ENCODE results near the gene INO80D. TPM values are rescaled to one million over a fixed set of nuclear protein-coding genes. Genes with fewer than 3 reads are reported as not detected.

INO80D gene
- total and polyA plus RNA-seq, 2 of the 13 experiments (the other 11 are each of a cell fraction or from before 2014, with no cell fraction given) = 7.6 to 7.9 TPM

DNA sequence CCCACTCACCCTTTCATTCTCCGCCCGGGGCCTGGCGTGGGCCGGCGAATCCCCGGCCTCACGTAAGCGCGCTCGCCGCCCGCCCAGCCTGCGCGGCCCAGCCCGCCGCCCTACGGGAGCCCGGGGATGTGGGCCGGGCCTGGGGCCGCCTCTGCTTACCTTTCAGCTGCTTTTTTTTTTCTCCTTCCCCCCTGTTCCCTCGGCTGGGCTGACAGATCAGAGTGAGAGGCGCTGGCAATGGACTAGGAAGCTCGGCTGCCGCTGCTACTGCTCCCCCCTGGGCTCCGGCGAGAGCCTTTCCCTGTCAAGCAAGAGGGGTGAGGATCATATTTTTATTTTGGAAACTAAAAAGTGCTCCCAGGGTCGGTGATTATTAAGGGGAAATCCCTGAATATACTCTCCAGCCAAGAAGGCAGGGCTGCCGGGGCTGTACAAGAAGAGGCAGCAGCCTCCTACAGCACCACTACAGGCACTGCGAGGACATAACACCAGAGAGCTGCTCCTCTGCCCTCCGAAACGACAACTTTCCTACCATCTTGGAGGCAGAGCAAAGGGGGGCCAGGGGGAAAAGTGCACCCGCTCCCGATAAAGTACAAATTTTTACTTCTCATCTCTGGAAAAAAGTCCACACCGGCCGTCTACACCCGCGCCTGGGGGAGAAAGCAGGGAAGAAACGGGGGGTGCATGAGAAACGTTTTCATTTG, at the start of gene INO80D (continued):
- TF ChIP-seq, protein P1, sequence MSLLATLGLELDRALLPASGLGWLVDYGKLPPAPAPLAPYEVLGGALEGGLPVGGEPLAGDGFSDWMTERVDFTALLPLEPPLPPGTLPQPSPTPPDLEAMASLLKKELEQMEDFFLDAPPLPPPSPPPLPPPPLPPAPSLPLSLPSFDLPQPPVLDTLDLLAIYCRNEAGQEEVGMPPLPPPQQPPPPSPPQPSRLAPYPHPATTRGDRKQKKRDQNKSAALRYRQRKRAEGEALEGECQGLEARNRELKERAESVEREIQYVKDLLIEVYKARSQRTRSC (CRISPR knock-in tag; IDR thresholded peaks at IDR 0.05; ENCODE audit: low read depth) = 0 out of 2 replicates have a peak, but pooled peaks have one; percentile 87
- TF ChIP-seq SUZ12 (IDR thresholded peaks at IDR 0.05; ENCODE audit: low read depth, low read length) (no peak), HMG20B (CRISPR knock-in tag; conservative IDR thresholded peaks at IDR 0.05) (no peak; the same call in 1 of the 2 replicates), ASH2L (IDR thresholded peaks at IDR 0.05; ENCODE audit: insufficient read length, low read depth, low read length) (peak; percentile 83), ZNF446 (CRISPR knock-in tag; IDR thresholded peaks at IDR 0.05) (peak; percentile 97), ARNTL (CRISPR knock-in tag; IDR thresholded peaks at IDR 0.05) (peak; percentile 44; the same call in 1 of the 2 replicates), ZNF781 (CRISPR knock-in tag; IDR thresholded peaks at IDR 0.05; ENCODE audit: borderline replicate concordance, not compliant biosample characterization) (peak; percentile 38), AGO2 (optimal IDR thresholded peaks at IDR 0.05; ENCODE audit: low read depth, low read length) (peak; percentile 77), ZNF841 (CRISPR knock-in tag; IDR thresholded peaks at IDR 0.05; ENCODE audit: borderline replicate concordance) (no peak; the same call in 1 of the 2 replicates), KLF12 (CRISPR knock-in tag; IDR thresholded peaks at IDR 0.05; ENCODE audit: borderline replicate concordance) (peak; percentile 42), ZNF138 (CRISPR knock-in tag; IDR thresholded peaks at IDR 0.05; ENCODE audit: low read depth) (peak; percentile 74; the same call in 1 of the 2 replicates), ZNF674 (CRISPR knock-in tag; IDR thresholded peaks at IDR 0.05; ENCODE audit: low read depth) (peak; percentile 35; the same call in 1 of the 2 replicates), GATAD1 (CRISPR knock-in tag; IDR thresholded peaks at IDR 0.05) (no peak), ZNF251 (CRISPR knock-in tag; IDR thresholded peaks at IDR 0.05) (no peak), SALL2 (CRISPR knock-in tag; IDR thresholded peaks at IDR 0.05) (peak; percentile 60; the same call in 1 of the 2 replicates)
- TF ChIP-seq, protein P2, sequence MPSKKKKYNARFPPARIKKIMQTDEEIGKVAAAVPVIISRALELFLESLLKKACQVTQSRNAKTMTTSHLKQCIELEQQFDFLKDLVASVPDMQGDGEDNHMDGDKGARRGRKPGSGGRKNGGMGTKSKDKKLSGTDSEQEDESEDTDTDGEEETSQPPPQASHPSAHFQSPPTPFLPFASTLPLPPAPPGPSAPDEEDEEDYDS (CRISPR knock-in tag; IDR thresholded peaks at IDR 0.05) = peak; percentile 51
- TF ChIP-seq, protein P3, sequence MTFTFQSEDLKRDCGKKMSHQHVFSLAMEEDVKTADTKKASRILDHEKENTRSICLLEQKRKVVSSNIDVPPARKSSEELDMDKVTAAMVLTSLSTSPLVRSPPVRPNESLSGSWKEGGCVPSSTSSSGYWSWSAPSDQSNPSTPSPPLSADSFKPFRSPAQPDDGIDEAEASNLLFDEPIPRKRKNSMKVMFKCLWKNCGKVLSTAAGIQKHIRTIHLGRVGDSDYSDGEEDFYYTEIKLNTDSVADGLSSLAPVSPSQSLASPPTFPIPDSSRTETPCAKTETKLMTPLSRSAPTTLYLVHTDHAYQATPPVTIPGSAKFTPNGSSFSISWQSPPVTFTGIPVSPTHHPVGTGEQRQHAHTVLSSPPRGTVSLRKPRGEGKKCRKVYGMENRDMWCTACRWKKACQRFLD (CRISPR knock-in tag; IDR thresholded peaks at IDR 0.05; ENCODE audit: borderline replicate concordance) = peak; percentile 48; the same call in 1 of the 2 replicates
- TF ChIP-seq, protein P4, sequence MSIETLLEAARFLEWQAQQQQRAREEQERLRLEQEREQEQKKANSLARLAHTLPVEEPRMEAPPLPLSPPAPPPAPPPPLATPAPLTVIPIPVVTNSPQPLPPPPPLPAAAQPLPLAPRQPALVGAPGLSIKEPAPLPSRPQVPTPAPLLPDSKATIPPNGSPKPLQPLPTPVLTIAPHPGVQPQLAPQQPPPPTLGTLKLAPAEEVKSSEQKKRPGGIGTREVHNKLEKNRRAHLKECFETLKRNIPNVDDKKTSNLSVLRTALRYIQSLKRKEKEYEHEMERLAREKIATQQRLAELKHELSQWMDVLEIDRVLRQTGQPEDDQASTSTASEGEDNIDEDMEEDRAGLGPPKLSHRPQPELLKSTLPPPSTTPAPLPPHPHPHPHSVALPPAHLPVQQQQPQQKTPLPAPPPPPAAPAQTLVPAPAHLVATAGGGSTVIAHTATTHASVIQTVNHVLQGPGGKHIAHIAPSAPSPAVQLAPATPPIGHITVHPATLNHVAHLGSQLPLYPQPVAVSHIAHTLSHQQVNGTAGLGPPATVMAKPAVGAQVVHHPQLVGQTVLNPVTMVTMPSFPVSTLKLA (IDR thresholded peaks at IDR 0.05) = no peak
- TF ChIP-seq, protein P5, sequence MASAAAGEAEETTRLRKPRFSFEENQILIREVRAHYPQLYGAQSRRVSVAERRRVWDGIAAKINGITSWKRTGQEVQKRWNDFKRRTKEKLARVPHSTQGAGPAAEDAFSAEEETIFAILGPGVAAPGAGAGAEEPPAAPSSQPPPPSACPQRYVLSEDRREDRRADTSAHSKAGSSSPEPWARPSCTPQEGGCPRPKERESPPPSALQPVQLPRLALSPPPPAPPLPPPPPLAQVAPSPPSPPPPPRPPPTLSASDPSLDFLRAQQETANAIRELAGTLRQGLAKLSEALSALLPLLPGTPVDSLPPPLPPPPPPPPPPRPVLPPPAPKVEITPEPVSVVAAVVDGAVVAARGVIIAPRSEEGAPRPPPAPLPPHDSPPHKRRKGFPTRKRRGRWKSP (CRISPR knock-in tag; IDR thresholded peaks at IDR 0.05) = peak; percentile 62; the same call in 1 of the 2 replicates
- TF ChIP-seq, protein P6, sequence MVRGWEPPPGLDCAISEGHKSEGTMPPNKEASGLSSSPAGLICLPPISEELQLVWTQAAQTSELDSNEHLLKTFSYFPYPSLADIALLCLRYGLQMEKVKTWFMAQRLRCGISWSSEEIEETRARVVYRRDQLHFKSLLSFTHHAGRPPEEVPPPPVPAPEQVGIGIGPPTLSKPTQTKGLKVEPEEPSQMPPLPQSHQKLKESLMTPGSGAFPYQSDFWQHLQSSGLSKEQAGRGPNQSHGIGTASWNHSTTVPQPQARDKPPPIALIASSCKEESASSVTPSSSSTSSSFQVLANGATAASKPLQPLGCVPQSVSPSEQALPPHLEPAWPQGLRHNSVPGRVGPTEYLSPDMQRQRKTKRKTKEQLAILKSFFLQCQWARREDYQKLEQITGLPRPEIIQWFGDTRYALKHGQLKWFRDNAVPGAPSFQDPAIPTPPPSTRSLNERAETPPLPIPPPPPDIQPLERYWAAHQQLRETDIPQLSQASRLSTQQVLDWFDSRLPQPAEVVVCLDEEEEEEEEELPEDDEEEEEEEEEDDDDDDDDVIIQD (CRISPR knock-in tag; IDR thresholded peaks at IDR 0.05; ENCODE audit: low read depth) = peak; percentile 13; the same call in 1 of the 2 replicates
- TF ChIP-seq, protein P7, sequence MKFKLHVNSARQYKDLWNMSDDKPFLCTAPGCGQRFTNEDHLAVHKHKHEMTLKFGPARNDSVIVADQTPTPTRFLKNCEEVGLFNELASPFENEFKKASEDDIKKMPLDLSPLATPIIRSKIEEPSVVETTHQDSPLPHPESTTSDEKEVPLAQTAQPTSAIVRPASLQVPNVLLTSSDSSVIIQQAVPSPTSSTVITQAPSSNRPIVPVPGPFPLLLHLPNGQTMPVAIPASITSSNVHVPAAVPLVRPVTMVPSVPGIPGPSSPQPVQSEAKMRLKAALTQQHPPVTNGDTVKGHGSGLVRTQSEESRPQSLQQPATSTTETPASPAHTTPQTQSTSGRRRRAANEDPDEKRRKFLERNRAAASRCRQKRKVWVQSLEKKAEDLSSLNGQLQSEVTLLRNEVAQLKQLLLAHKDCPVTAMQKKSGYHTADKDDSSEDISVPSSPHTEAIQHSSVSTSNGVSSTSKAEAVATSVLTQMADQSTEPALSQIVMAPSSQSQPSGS (CRISPR knock-in tag; IDR thresholded peaks at IDR 0.05) = no peak

Data from HepG2 (cell line).